Calu3 (cell line): ENCODE data around the gene RHOH. TPM values are rescaled to one million over a fixed set of nuclear protein-coding genes. Genes with fewer than 3 reads are reported as not detected.
A peak's percentile ranks its signal among the peaks of the same experiment; 100 is the strongest.

Experiments
- BruUV-seq: library from RNA; stranded (reverse); fragments of 400-500 nt; replicated peaks from 2 replicates; lab custom pipeline; 2021; lab: Mats Ljungman, UMichigan
- CTCF ChIA-PET: fragments of 300-600 bp; sonication (Branson Sonifier 250); formaldehyde crosslinking; loops from one replicate; lab custom pipeline; 2022; ENCODE audit warnings: antibody characterized with exemption; lab: Charles Lee
- DNase-seq: peaks from one replicate; pipeline ENCODE4 v3.0.0; 2022
- H3K27ac Mint-ChIP-seq: one replicate; pipeline ENCODE4 v1.8.0; 2022; ENCODE audit warnings: mixed read lengths; ENCODE audit not compliant: unreplicated experiment
- H3K27me3 Mint-ChIP-seq: one replicate; pipeline ENCODE4 v1.8.0; 2022; ENCODE audit warnings: mixed read lengths; ENCODE audit not compliant: unreplicated experiment
- H3K36me3 Mint-ChIP-seq: one replicate; pipeline ENCODE4 v1.8.0; 2022; ENCODE audit warnings: mild to moderate bottlenecking, moderate library complexity, mixed read lengths; ENCODE audit not compliant: insufficient read depth, unreplicated experiment
- H3K4me1 Mint-ChIP-seq: one replicate; pipeline ENCODE4 v1.8.0; 2022; ENCODE audit warnings: mild to moderate bottlenecking, low read depth, mixed read lengths; ENCODE audit not compliant: unreplicated experiment
- H3K4me3 Mint-ChIP-seq: one replicate; pipeline ENCODE4 v1.8.0; 2022; ENCODE audit warnings: mild to moderate bottlenecking, low read depth, moderate library complexity, mixed read lengths; ENCODE audit not compliant: unreplicated experiment
- H3K9me3 Mint-ChIP-seq: one replicate; pipeline ENCODE4 v1.8.0; 2022; ENCODE audit warnings: low read depth, mixed read lengths; ENCODE audit not compliant: unreplicated experiment
- CTCF ChIP-seq: fragments of 200-600 bp; IDR thresholded peaks from one replicate; pipeline ENCODE4 v1.8.0; 2022; ENCODE audit warnings: antibody characterized with exemption; ENCODE audit not compliant: unreplicated experiment
- intact Hi-C: fragments of 100-400 bp; cut with micrococcal nuclease; formaldehyde crosslinking; loops from one replicate; pipeline ENCODE4 v1.10.0; 2022; ENCODE audit not compliant: unreplicated experiment
- total RNA-seq: library from RNA; stranded (reverse); gene quantifications from 2 replicates; pipeline ENCODE4 v1.2.3, GENCODE V29; 2022

The RHOH gene
- total RNA-seq, 1 experiment from 2014 or later, result not detected

GRCh38 chr4:40255393-40256281 is 58.8 kb downstream of the RHOH start:
- Mint-ChIP-seq H3K36me3 (no peaks in the 10 kb centered on the region), H3K4me1 (peaks cover 18% of the 10 kb centered on the region), H3K27ac (no peak overlapping the region), H3K27me3 (no peaks in the 10 kb centered on the region), H3K9me3 (no peaks in the 10 kb centered on the region), H3K4me3 (no peak overlapping the region)
- CTCF ChIA-PET, result interaction anchor here (0.6 to 1.2 kb wide), 7 partner anchors 12 to 116 kb away, joined by 3 to 6 read pairs (median 3); no protein-coding TSS in a partner anchor
- peak; percentile 15 for DNase-seq
- BruUV-seq, result no TSS peak
- TF ChIP-seq CTCF, result no peak
- intact Hi-C loops, result no loop called here

- no peak for TF ChIP-seq CTCF
- intact Hi-C loops, result no loop called here
- no TSS peak for BruUV-seq
- Mint-ChIP-seq H3K4me3 (no peak overlapping the region), H3K4me1 (peaks cover 20% of the 10 kb centered on the region), H3K27me3 (no peaks in the 10 kb centered on the region), H3K36me3 (no peaks in the 10 kb centered on the region), H3K27ac (no peak overlapping the region), H3K9me3 (no peaks in the 10 kb centered on the region)
- DNase-seq, result no peak
- CTCF ChIA-PET, result interaction anchor here (0.6 kb wide), 1 partner anchor 17 kb away, joined by 3 read pairs; no protein-coding TSS in a partner anchor
Measured at GRCh38 chr4:40256329-40256728, 59.5 kb downstream of the RHOH start.

- H3K27me3 Mint-ChIP-seq, result no peaks in the 10 kb centered on the region
- CTCF ChIA-PET, result no interaction called here
- no peak for DNase-seq
- peaks cover 24% of the 10 kb centered on the region for H3K4me1 Mint-ChIP-seq
- H3K4me3 Mint-ChIP-seq, result no peak overlapping the region
- H3K9me3 Mint-ChIP-seq, result no peaks in the 10 kb centered on the region
- TF ChIP-seq CTCF, result no peak
- intact Hi-C loops, result no loop called here
- no TSS peak for BruUV-seq
- H3K27ac Mint-ChIP-seq, result no peak overlapping the region
- no peaks in the 10 kb centered on the region for H3K36me3 Mint-ChIP-seq
Measured at GRCh38 chr4:40256817-40257216, 60.0 kb downstream of the RHOH start.

- Mint-ChIP-seq H3K27ac (no peak overlapping the region), H3K27me3 (no peaks in the 10 kb centered on the region), H3K36me3 (no peaks in the 10 kb centered on the region), H3K9me3 (no peaks in the 10 kb centered on the region), H3K4me3 (no peak overlapping the region), H3K4me1 (peaks cover 27% of the 10 kb centered on the region)
- TF ChIP-seq CTCF, result no peak
- DNase-seq, result no peak
- CTCF ChIA-PET, result interaction anchor here (0.6 kb wide), 1 partner anchor 109 kb away, joined by 3 read pairs; no protein-coding TSS in a partner anchor
- BruUV-seq, result no TSS peak
- intact Hi-C loops, result no loop called here
Measured at GRCh38 chr4:40258627-40259026, 61.8 kb downstream of the RHOH start.
